ENCODE results near the gene EPHA5.

Gene EPHA5

DNA sequence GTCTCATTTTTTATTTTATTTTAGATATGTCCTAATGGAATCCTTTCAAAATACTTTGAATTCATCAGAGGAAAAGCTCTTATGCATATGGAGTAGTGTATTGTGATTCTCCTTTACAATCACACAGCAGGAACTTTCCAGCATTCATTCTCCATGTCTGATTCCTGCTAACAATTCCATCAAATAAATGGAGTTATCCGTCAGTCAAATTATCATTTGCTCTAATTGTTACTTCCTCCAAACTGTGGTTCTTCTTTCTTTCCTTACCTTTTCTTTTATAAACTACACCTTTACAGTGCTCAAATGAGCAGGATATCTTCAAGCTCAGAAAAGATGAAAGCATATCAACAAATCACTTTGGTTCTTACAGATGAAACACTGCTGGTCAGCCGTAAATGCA lies 80.4 kb downstream of the EPHA5 start:
- TF ChIP-seq GATA2 (IDR thresholded peaks at IDR 0.05; ENCODE audit: low read depth, low read length) (no peak), GATA3 (IDR thresholded peaks at IDR 0.05; ENCODE audit: low read depth, low read length) (no peak)

DNA sequence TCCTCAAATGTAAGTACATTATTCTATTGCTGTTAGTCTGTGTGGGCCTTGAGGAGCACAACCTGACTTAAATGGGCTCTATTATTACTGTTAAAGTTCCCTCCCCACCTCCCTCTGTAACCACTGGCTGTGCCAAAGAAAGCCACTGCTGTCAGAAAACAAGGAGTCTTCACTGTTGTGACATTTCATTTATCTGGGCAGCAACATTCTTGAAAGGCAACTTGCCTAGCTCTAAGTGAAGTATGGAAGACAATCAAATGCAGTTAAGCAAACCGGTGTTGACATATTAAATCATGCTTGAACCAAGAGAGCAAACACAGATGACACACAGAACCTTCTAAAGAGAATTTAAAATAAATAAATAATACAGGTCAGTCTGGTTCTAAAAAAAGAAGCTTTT lies 81.0 kb downstream of the EPHA5 start:
- TF ChIP-seq GATA2 (IDR thresholded peaks at IDR 0.05; ENCODE audit: low read depth, low read length) (no peak), GATA3 (IDR thresholded peaks at IDR 0.05; ENCODE audit: low read depth, low read length) (no peak)

DNA sequence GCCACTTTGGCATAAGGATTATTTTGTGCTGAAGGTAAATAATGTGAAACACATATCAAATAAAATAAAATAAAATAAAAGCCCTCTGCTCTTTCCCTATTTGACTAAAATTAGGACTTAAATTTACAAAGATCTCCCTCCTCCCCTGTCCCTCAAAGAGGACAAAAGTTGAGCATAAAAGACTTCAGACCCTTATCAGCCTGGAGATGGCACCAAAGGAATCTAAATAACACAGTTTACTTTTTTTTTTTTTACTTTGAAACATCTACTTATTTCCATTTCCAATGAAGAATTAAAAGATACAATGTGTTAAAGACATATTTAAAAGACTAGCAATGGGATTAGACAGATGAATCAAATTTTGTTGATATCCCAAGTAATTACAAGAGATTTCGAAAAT lies 89.7 kb downstream of the EPHA5 start:
- TF ChIP-seq GATA2 (IDR thresholded peaks at IDR 0.05; ENCODE audit: low read depth, low read length) (no peak), GATA3 (IDR thresholded peaks at IDR 0.05; ENCODE audit: low read depth, low read length) (no peak)

DNA sequence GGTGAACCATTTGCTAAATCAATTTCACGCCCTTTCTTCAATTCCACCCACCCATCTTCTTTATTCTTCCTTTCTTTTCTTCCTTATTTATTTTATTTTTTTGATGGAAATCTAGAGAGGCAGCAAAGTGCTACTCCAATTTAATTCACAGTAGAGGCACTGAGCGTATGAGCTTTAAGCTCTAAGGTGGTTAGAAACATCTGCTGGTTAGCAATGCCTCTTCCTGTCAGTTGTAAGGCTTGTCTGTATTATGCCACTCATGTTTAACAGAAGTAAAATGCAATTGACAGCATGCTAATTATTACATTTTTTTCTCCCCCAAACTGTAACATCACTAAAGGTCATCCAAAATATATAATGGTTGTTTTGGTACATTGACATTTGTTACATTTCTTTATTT lies 103.8 kb downstream of the EPHA5 start:
- TF ChIP-seq GATA3 (IDR thresholded peaks at IDR 0.05; ENCODE audit: low read depth, low read length), result no peak
- TF ChIP-seq GATA2 (IDR thresholded peaks at IDR 0.05; ENCODE audit: low read depth, low read length), result no peak

DNA sequence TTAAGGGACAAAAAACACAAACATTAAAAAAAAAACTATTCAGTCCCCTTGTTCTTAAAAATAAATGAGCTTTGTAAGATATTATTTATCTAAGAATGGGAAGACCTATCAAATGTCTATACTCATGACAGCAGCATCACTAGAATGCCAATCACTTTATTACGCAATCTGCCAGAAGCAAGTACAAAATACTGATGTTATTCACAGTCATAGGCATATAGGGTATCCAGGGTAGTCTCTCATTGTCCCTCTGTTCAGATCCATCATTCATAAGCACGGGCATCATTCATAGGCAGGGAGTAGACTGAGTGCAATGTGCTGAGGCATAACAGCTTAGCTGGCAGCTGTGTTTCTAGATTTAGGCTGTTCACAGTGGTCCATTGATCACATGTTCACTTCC lies 109.1 kb downstream of the EPHA5 start:
- TF ChIP-seq GATA2 (IDR thresholded peaks at IDR 0.05; ENCODE audit: low read depth, low read length), result no peak
- no peak for TF ChIP-seq GATA3 (IDR thresholded peaks at IDR 0.05; ENCODE audit: low read depth, low read length)

DNA sequence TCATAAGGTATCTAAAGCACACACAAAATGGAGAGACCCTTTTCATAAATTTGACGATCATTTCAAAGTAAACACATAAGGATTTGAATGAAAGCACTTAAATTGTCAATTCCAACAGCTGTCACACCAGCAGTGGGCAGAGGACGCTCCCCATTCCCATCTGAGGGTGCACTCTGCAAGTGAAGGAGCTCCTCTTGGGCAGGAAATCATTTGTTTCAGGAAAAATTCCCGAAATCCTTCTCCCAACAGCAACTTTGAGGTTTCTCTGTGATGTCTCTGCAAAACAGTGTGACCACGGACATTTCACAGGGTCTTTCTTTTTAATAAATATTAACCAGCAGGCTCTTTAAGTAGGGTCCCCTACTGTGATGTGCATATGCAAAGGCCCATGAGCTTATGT lies 111.0 kb downstream of the EPHA5 start:
- TF ChIP-seq GATA3 (IDR thresholded peaks at IDR 0.05; ENCODE audit: low read depth, low read length) (no peak), GATA2 (IDR thresholded peaks at IDR 0.05; ENCODE audit: low read depth, low read length) (no peak)

DNA sequence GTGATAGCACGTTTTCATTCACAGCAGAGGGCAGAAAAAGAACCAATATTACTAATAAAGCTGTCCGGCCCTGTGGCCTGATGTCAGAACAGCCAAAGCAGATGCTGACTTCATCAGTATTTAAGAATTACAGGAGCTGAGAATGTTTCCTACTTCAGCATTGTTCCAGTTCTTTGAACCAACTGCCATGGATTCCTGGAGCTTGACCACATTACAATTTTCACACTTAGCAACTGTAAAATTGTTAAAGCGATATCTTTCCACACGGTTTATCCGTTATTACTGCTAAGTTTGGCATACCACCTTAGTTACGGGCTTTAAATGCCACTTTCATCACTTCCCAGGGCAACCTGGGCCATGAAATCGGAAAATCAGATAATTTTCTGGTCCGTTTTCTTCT lies 118.2 kb downstream of the EPHA5 start:
- TF ChIP-seq GATA2 (IDR thresholded peaks at IDR 0.05; ENCODE audit: low read depth, low read length) (no peak), GATA3 (IDR thresholded peaks at IDR 0.05; ENCODE audit: low read depth, low read length) (no peak)

DNA sequence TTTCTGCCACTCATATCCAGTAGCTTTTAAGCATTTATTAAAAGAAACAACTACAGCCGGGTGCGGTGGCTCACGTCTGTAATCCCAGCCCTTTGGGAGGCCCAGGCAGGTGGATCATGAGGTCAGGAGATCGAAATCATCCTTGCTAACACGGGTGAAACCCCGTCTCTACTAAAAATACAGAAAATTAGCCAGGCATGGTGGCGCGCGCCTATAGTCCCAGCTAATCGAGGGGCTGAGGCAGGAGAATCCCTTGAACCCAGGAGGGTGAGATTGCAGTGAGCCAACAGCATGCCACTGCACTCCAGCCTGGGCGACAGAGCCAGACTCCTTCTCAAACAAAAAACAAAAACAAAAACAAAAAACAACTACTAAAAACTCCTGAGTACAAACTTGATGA lies 119.8 kb downstream of the EPHA5 start:
- TF ChIP-seq GATA3 (IDR thresholded peaks at IDR 0.05; ENCODE audit: low read depth, low read length), result no peak
- no peak for TF ChIP-seq GATA2 (IDR thresholded peaks at IDR 0.05; ENCODE audit: low read depth, low read length)

DNA sequence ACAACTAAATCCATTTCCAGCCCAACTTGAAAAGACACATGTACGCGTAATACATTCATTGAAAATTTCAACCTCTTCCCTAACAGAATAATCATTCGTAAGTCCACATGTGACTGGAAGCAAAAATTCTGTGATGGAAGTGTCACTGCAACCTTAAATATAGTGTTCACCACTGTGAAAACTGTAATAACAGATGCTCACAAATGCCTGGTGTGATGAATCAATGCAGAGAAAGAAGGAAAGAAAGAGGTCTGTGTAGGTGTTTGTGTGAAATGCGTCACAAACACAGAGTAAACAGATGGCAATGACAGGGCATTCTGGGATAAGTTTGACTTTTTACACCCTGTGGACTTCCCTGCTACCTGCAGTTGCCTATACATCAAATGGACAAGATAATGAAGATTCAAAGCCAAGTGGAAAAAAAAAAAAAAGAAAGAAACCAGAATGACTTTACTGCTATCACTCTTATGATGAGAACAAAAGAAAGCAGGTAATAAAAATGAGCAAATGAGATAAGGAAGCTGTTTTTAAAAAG lies 123.3 kb downstream of the EPHA5 start:
- no peak for TF ChIP-seq GATA2 (IDR thresholded peaks at IDR 0.05; ENCODE audit: low read depth, low read length)
- no peak for TF ChIP-seq GATA3 (IDR thresholded peaks at IDR 0.05; ENCODE audit: low read depth, low read length)

DNA sequence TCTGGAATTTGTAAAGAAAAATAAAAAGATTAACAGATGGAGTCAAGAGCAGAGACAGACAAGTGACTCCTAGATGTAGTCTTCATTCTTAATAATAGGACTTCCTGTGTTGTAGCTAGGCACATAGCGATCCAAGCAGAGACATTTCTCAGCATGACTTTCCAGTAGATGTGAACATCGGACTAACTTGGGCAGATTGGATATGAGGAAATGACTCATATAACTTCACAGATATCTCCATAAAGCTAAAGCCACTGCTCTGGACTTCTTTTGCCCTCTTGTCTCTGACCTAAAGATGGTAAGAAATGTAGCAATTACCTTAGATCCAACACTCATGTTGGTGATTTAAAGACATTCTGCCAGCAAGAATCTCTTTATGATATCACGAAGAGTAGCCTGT lies 131.7 kb downstream of the EPHA5 start:
- TF ChIP-seq GATA3 (IDR thresholded peaks at IDR 0.05; ENCODE audit: low read depth, low read length), result no peak
- no peak for TF ChIP-seq GATA2 (IDR thresholded peaks at IDR 0.05; ENCODE audit: low read depth, low read length)

DNA sequence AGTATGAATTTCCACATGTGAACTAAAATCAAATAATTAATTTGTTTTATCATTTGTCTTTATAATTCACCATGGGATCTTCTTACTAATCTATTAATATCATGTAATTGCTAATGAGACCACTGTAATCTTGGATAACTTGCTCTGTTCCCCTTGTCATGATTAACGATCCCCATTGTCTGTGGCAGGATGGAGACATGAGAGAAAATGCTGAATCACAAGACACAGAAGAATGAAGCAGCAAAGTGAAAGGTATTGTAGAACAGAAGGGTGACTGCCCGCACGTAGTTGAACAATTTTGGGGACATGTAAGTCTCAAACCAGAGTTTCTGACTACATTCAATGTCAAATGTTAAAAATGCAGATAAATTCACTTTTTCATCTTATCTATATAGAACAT lies 135.2 kb downstream of the EPHA5 start:
- no peak for TF ChIP-seq GATA2 (IDR thresholded peaks at IDR 0.05; ENCODE audit: low read depth, low read length)
- no peak for TF ChIP-seq GATA3 (IDR thresholded peaks at IDR 0.05; ENCODE audit: low read depth, low read length)

DNA sequence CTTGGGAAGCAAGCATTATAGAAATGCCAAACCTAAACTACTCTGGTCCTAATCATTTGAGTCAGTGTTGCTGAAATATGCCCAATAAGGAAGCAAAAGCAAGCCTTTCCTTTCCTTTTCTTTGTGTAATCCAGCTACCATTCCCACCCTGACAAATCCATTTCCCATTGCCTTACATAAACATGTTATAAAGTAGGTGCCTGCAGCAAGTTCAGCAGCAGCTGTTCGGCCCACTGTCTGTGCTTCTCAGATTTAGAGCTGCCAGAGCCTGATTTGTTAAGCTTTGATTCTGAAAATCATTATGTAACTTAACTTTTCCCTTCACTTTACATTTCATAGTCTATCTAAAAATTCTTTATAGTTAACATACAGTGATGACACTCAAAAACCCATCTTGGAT lies 148.6 kb downstream of the EPHA5 start:
- TF ChIP-seq GATA3 (IDR thresholded peaks at IDR 0.05; ENCODE audit: low read depth, low read length), result no peak
- TF ChIP-seq GATA2 (IDR thresholded peaks at IDR 0.05; ENCODE audit: low read depth, low read length), result no peak

DNA sequence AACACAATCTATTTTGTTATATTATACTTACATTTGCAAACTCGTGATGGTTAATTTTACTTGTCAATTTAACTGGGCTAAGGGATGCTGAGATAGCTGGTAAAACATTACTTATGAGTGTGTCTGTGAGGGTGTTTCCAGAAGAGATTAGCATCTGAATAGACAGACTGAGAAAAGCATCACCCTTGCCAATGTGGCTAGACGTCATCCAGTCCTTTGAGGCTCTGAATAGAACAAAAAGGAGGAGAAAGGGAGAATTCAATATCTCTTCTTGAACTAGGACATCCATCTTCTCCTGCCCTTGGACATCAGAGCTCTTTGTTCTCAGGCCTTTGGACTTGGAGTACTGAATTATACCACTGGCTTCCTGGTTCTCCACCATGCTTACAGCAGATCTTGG lies 154.6 kb downstream of the EPHA5 start:
- TF ChIP-seq GATA2 (IDR thresholded peaks at IDR 0.05; ENCODE audit: low read depth, low read length) (no peak), GATA3 (IDR thresholded peaks at IDR 0.05; ENCODE audit: low read depth, low read length) (no peak)

DNA sequence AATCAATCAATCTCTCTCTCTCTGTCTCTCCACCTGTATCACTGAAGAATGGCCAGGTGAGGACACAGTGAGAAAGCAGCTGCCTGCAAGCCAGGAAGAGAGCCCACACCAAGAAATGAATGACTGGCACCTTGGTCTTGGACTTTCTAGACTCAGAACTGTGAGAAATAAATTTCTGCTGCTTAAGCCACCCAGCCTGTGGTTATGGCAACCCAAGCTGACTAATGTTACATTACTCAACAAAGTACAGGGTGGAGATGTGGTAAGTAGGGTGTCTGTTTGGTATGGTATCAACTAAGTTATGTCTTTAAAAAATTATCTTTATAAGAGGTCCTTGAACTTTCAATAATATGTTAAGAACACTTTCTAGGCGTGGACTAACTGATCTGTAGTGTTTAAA lies 159.3 kb downstream of the EPHA5 start:
- TF ChIP-seq GATA2 (IDR thresholded peaks at IDR 0.05; ENCODE audit: low read depth, low read length), result no peak
- no peak for TF ChIP-seq GATA3 (IDR thresholded peaks at IDR 0.05; ENCODE audit: low read depth, low read length)

DNA sequence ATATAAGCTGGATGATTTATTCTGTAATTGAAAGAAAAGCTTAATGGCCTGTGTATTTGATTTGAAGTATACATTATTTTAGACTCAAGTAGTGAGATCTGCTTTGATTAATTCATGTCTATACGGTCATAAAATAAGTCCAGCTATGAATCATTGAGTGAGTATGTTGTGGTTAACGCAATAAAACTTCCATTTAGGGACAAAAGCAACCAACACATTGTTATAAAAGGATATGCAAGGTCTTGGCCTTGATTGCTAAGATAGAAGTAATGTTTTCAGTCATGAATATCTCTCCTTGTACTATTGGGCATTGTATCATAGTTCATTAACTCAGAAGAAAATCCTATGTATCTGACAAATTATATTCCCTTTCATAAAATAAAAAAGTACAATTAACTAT lies 162.1 kb downstream of the EPHA5 start:
- TF ChIP-seq GATA2 (IDR thresholded peaks at IDR 0.05; ENCODE audit: low read depth, low read length), result no peak
- TF ChIP-seq GATA3 (IDR thresholded peaks at IDR 0.05; ENCODE audit: low read depth, low read length), result no peak

DNA sequence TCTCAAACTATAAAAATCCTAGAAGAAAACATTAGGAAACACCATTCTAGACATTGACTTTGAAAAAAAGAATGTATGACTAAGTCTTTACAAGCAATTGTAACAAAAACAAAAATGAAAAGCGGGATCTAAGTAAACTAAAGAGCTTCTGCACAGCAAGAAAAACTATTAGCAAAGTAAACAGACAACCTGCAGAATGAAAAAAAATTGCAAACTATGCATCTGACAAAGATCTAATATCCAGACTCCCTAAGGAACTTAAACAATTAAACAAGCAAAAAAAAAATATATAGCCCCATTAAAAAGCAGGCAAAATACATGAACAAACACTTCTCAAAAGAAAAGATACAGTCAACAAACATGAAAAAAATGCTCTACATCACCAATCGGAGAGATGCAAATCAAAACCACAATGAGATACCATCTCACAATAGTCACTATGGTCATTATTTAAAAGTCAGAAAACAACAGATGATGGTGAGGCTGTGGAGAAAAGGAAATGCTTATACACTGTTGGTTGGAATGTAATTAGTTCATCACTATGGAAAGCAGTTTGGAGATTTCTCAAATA lies 168.1 kb downstream of the EPHA5 start:
- no peak for TF ChIP-seq GATA3 (IDR thresholded peaks at IDR 0.05; ENCODE audit: low read depth, low read length)
- no peak for TF ChIP-seq GATA2 (IDR thresholded peaks at IDR 0.05; ENCODE audit: low read depth, low read length)
